LNCaP clone FGC (cell line): ENCODE data around the gene DNASE1.

Experiments
- DNase-seq: peaks from one replicate; pipeline ENCODE4 v3.0.0-alpha.2; 2011; ENCODE audit warnings: low read depth
- H3K4me3 ChIP-seq: 2 replicates; pipeline ENCODE4 v1.5.1; 2011; ENCODE audit warnings: mild to moderate bottlenecking, low read depth, low read length, control low read depth
- CTCF ChIP-seq: IDR thresholded peaks from 2 replicates; pipeline ENCODE4 v1.5.1; 2012; ENCODE audit warnings: mild to moderate bottlenecking; ENCODE audit not compliant: control insufficient read depth, insufficient read depth; ENCODE audit errors: extremely low read depth

DNASE1 gene

GRCh38 chr16:3625911-3626732, 28.4 kb upstream of the DNASE1 start:
- H3K4me3 ChIP-seq = no peak overlapping the region
- TF ChIP-seq CTCF = no peak
- DNase-seq = no peak

- H3K4me3 ChIP-seq = no peak overlapping the region
- no peak for TF ChIP-seq CTCF
- DNase-seq = no peak
These were observed 17.0 kb upstream of the DNASE1 start for GRCh38 chr16:3637371-3637923.

- H3K4me3 ChIP-seq = no peak overlapping the region
- DNase-seq = no peak
- TF ChIP-seq CTCF = no peak
These were observed 15.4 kb upstream of the DNASE1 start for GRCh38 chr16:3638916-3639644.

GRCh38 chr16:3640207-3640606, 14.3 kb upstream of the DNASE1 start:
- TF ChIP-seq CTCF = no peak
- no peak overlapping the region for H3K4me3 ChIP-seq
- DNase-seq = peak; percentile 18

- TF ChIP-seq CTCF = no peak
- H3K4me3 ChIP-seq = no peak overlapping the region
- DNase-seq = no peak
These were observed 13.6 kb upstream of the DNASE1 start for GRCh38 chr16:3640632-3641501.

- TF ChIP-seq CTCF = no peak
- H3K4me3 ChIP-seq = no peak overlapping the region
- no peak for DNase-seq
These were observed 12.6 kb upstream of the DNASE1 start for GRCh38 chr16:3641801-3642396.
